Endothelial cell of umbilical vein (primary cell): ENCODE data around the gene NDUFA13. TPM values are rescaled to one million over a fixed set of nuclear protein-coding genes. Genes with fewer than 3 reads are reported as not detected.

Source experiments
- BruUV-seq: library from RNA; stranded (reverse); fragments of 400-500 nt; replicated peaks from 2 replicates; lab custom pipeline; 2021; lab: Mats Ljungman, UMichigan
- CTCF ChIA-PET: fragments of 300-600, 350-600 bp; sonication (Branson Sonifier 250); formaldehyde crosslinking; loops from one replicate; lab custom pipeline; 2021; ENCODE audit warnings: antibody characterized with exemption, inconsistent platforms; lab: Charles Lee
- POLR2A ChIA-PET: fragments of 300-600, 350-600 bp; sonication (Branson Sonifier 250); formaldehyde crosslinking; loops from one replicate; lab custom pipeline; 2021; ENCODE audit warnings: antibody characterized with exemption, inconsistent platforms; lab: Charles Lee
- DNase-seq: peaks from one replicate; pipeline ENCODE4 v3.0.0-alpha.2; 2011; ENCODE audit warnings: low read depth, low spot score
- FAIRE-seq: peaks from 2 replicates; lab custom pipeline; 2011; peaks lifted over from hg19 to GRCh38; lab: Jason Lieb, UNC
- H2AFZ ChIP-seq: 2 replicates; pipeline ENCODE4 v1.6.0; 2012; ENCODE audit warnings: low read depth, low read length, control low read depth, inconsistent platforms
- H3K27ac ChIP-seq: 2 replicates; pipeline ENCODE4 v1.5.1; 2011; ENCODE audit warnings: low read depth, mild to moderate bottlenecking, control low read depth, low read length, moderate library complexity; ENCODE audit not compliant: insufficient read depth
- H3K27me3 ChIP-seq, 2 experiments: 2 replicates each; pipeline versions ENCODE4 v1.6.0 to v1.6.1; 2011; ENCODE audit warnings: low read length in 2 of 2, mixed read lengths in 1 of 2; ENCODE audit not compliant: control insufficient read depth in 2 of 2, insufficient read depth in 2 of 2
- H3K36me3 ChIP-seq, 2 experiments: 2 replicates in 1 of 2; 3 replicates in 1 of 2; pipeline ENCODE4 v1.5.1; 2011; ENCODE audit warnings: low read length in 2 of 2, mild to moderate bottlenecking in 1 of 2, moderate library complexity in 1 of 2; ENCODE audit not compliant: control insufficient read depth in 2 of 2, insufficient read depth in 2 of 2; ENCODE audit errors: extremely low read depth in 1 of 2
- H3K4me1 ChIP-seq: 3 replicates; pipeline ENCODE4 v1.5.1; 2011; ENCODE audit warnings: mild to moderate bottlenecking, low read length; ENCODE audit not compliant: control insufficient read depth, insufficient read depth; ENCODE audit errors: extremely low read depth
- H3K4me2 ChIP-seq: 2 replicates; pipeline ENCODE4 v1.6.1; 2011; ENCODE audit warnings: low read length, control low read depth, mixed read lengths; ENCODE audit not compliant: insufficient read depth
- H3K4me3 ChIP-seq, 3 experiments: fragments of 200-600 bp in 1 of 3; sonication (generic), shearing (Covaris generic) in 1 of 3; replicated peaks in 1 of 3; 2 replicates each; pipeline ENCODE4 v1.5.1; 2011 to 2016; ENCODE audit warnings: control low read depth in 3 of 3, low read length in 3 of 3, mild to moderate bottlenecking in 2 of 3, inconsistent platforms in 1 of 3, low read depth in 1 of 3, moderate library complexity in 1 of 3; ENCODE audit not compliant: insufficient read depth in 1 of 3
- H3K79me2 ChIP-seq: 2 replicates; pipeline ENCODE4 v1.6.0; 2012; ENCODE audit warnings: low read length, inconsistent platforms; ENCODE audit not compliant: control insufficient read depth, insufficient read depth
- H3K9ac ChIP-seq: replicated peaks from 2 replicates; pipeline ENCODE3; 2011; ENCODE audit warnings: low read length, control low read depth; ENCODE audit not compliant: insufficient read depth; ENCODE audit errors: extremely low read depth
- H3K9me1 ChIP-seq: replicated peaks from 3 replicates; pipeline ENCODE4 v1.6.0; 2011; ENCODE audit warnings: mild to moderate bottlenecking, low read length; ENCODE audit not compliant: control insufficient read depth, insufficient read depth; ENCODE audit errors: extremely low read depth
- H3K9me3 ChIP-seq: replicated peaks from 2 replicates; pipeline ENCODE4 v1.5.1; 2012; ENCODE audit warnings: low read length, inconsistent platforms; ENCODE audit not compliant: control insufficient read depth, insufficient read depth
- H4K20me1 ChIP-seq: replicated peaks from 2 replicates; pipeline ENCODE3; 2011; ENCODE audit warnings: mild to moderate bottlenecking, low read length; ENCODE audit not compliant: control insufficient read depth, insufficient read depth; ENCODE audit errors: extremely low read depth
- EZH2 ChIP-seq: IDR thresholded peaks from 2 replicates; pipeline ENCODE4 v1.6.1; 2012; ENCODE audit warnings: borderline replicate concordance, low read depth, mild to moderate bottlenecking, moderate library complexity, low read length, inconsistent platforms; ENCODE audit not compliant: severe bottlenecking
- FOS ChIP-seq: IDR thresholded peaks from 2 replicates; pipeline ENCODE4 v1.6.1; 2011; ENCODE audit warnings: mild to moderate bottlenecking, low read length, moderate library complexity, borderline replicate concordance; ENCODE audit not compliant: insufficient read depth
- GATA2 ChIP-seq: IDR thresholded peaks from 2 replicates; pipeline ENCODE4 v1.7.0; 2011; ENCODE audit warnings: low read depth, mild to moderate bottlenecking, moderate library complexity, mixed read lengths, low read length; ENCODE audit not compliant: insufficient read length, insufficient read depth
- JUN ChIP-seq: IDR thresholded peaks from 2 replicates; pipeline ENCODE4 v1.6.1; 2011; ENCODE audit warnings: borderline replicate concordance, low read depth; ENCODE audit not compliant: insufficient read length, insufficient read depth
- MYC ChIP-seq: IDR thresholded peaks from one replicate; pipeline ENCODE4 v1.6.1; 2011; ENCODE audit warnings: mild to moderate bottlenecking, low read depth, low read length
- POLR2A ChIP-seq: IDR thresholded peaks from 2 replicates; pipeline ENCODE4 v1.6.1; 2012; ENCODE audit warnings: low read depth, mild to moderate bottlenecking, control low read depth, low read length
- POLR2AphosphoS5 ChIP-seq: IDR thresholded peaks from 2 replicates; pipeline ENCODE4 v1.6.1; 2012; ENCODE audit warnings: low read depth, mild to moderate bottlenecking, control low read depth, low read length, moderate library complexity; ENCODE audit not compliant: insufficient read depth
- dilution Hi-C: fragments of 300-500 bp; cut with MboI; formaldehyde crosslinking; loops from one replicate; pipeline ENCODE4 v1.15.0; 2019; ENCODE audit warnings: low sequenced_read_pairs; ENCODE audit not compliant: extremely low pct_ligation_motif_present
- intact Hi-C: fragments of 100-400 bp; cut with micrococcal nuclease; formaldehyde crosslinking; loops from one replicate; pipeline ENCODE4 v1.10.0; 2022
- polyA plus RNA-seq, 4 experiments: library from polyadenylated mRNA; depleted of rRNA in 3 of 4; stranded (reverse) in 3 of 4; unstranded in 1 of 4; fragments of >200 nt; gene quantifications; 2 replicates each; pipeline versions ENCODE4 v1.2.1 to v1.2.3, GENCODE V29; 2011 to 2012; ENCODE audit warnings: missing spikeins in 1 of 4
- total RNA-seq: library from RNA; stranded (reverse); gene quantifications from 2 replicates; pipeline ENCODE4 v1.2.3, GENCODE V29; 2021
- TF ChIP-seq, protein P1 (sequence below): IDR thresholded peaks from 2 replicates; pipeline ENCODE4 v1.6.1; 2011; ENCODE audit not compliant: insufficient read depth, insufficient read length
- TF ChIP-seq, protein P2 (sequence below), 2 donors: IDR thresholded peaks; 1 replicate in 1 of 2; 2 replicates in 1 of 2; pipeline ENCODE4 v1.5.1; 2011; ENCODE audit warnings: low read length in 2 of 2, mild to moderate bottlenecking in 2 of 2, moderate library complexity in 2 of 2, control low read depth in 1 of 2, inconsistent platforms in 1 of 2, low read depth in 1 of 2; ENCODE audit not compliant: insufficient read depth in 1 of 2; ENCODE audit errors: extremely low read depth in 1 of 2

The NDUFA13 gene
- total and polyA plus RNA-seq, 2 donors (not counting 3 experiments of a cell fraction or from before 2014, with no cell fraction given), result 246 to 799 TPM

DNA sequence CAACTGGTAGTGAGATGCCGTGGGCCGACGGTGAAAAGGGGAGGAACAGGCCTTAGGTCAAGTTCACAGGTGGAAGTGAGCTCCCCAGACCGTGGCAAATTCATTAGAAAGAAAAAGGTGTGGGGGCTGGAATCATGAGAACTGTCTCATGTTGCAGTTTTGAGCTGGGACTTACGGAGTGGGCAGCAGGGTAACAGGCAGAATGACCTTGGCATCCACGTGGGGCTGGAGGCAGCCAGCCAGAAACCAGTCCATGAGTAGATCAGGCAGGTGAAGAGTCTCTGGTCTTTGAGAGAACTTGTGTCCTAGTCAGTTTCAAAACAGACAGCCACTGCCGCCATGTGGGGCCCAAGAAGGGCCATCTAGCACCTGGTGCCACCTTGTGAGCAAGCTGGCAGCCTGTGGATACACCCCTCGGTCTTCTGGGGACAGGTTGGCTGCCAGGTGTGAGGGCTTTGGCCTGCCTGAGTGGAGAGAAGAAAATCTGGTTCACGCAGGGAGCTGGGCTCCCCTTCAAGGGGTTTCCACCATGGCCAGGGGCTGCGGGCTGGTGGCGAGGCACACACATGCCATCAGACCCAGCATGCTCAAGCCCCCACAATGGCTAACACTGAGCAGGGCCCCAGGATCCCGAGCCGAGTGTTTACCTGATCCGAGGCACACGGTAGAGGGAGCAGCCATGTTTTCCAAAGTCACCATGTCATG, 24.6 kb upstream of the NDUFA13 start:
- Histone ChIP-seq H3K4me1 (peaks cover 25% of the 10 kb centered on the region), H2AFZ (no peak overlapping the region), H3K4me3 (no peak overlapping the region), H3K9me3 (no peaks in the 10 kb centered on the region), H3K4me2 (no peak overlapping the region), H3K9ac (no peak overlapping the region), H3K27ac (no peak overlapping the region), H3K79me2 (peaks cover 54% of the 10 kb centered on the region), H4K20me1 (no peaks in the 10 kb centered on the region), H3K27me3 (no peaks in the 10 kb centered on the region), H3K9me1 (no peaks in the 10 kb centered on the region), H3K36me3 (peaks cover 2 to 29% of the 10 kb centered on the region in 2 experiments)
- CTCF ChIA-PET, result interaction anchor here (0.7 to 5.1 kb wide), 20 partner anchors 10 to 291 kb away, joined by 3 to 127 read pairs (median 4); partner anchors contain the start of gene GATAD2A
- no TSS peak for BruUV-seq
- intact Hi-C loops, result no loop called here
- POLR2A ChIA-PET, result interaction anchor here (1.6 kb wide), 1 partner anchor 86 kb away, joined by 3 read pairs; the partner anchor contains the start of gene GATAD2A
- dilution Hi-C loops, result no loop called here
- TF ChIP-seq JUN (no peak), FOS (no peak), MYC (no peak), EZH2 (no peak), POLR2AphosphoS5 (no peak), GATA2 (no peak), POLR2A (no peak)
- TF ChIP-seq, protein P1, sequence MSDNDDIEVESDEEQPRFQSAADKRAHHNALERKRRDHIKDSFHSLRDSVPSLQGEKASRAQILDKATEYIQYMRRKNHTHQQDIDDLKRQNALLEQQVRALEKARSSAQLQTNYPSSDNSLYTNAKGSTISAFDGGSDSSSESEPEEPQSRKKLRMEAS, result no peak
- TF ChIP-seq, protein P2, sequence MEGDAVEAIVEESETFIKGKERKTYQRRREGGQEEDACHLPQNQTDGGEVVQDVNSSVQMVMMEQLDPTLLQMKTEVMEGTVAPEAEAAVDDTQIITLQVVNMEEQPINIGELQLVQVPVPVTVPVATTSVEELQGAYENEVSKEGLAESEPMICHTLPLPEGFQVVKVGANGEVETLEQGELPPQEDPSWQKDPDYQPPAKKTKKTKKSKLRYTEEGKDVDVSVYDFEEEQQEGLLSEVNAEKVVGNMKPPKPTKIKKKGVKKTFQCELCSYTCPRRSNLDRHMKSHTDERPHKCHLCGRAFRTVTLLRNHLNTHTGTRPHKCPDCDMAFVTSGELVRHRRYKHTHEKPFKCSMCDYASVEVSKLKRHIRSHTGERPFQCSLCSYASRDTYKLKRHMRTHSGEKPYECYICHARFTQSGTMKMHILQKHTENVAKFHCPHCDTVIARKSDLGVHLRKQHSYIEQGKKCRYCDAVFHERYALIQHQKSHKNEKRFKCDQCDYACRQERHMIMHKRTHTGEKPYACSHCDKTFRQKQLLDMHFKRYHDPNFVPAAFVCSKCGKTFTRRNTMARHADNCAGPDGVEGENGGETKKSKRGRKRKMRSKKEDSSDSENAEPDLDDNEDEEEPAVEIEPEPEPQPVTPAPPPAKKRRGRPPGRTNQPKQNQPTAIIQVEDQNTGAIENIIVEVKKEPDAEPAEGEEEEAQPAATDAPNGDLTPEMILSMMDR (IDR thresholded peaks at IDR 0.05; ENCODE audit: extremely low read depth in 1 of 2, insufficient read depth in 1 of 2, low read depth in 1 of 2, low read length in 2 of 2), result no peak
- DNase-seq (no peak), FAIRE-seq (no peak)
